CD4-positive, alpha-beta T cell treated with Interferon alpha-2 for 1 hour (primary cell): ENCODE results near the gene SPAG9.
A peak's percentile ranks its signal among the peaks of the same experiment; 100 is the strongest.
"Not testable (repeated sequence)": the region's sequence is repeated elsewhere in the genome, so short reads cannot be mapped to it uniquely, and the experiment has no call there.

Experiments
- DNase-seq, 2 donors: peaks; one replicate each; pipeline ENCODE4 v3.0.0-alpha.2; 2020 to 2022

The SPAG9 gene

DNA sequence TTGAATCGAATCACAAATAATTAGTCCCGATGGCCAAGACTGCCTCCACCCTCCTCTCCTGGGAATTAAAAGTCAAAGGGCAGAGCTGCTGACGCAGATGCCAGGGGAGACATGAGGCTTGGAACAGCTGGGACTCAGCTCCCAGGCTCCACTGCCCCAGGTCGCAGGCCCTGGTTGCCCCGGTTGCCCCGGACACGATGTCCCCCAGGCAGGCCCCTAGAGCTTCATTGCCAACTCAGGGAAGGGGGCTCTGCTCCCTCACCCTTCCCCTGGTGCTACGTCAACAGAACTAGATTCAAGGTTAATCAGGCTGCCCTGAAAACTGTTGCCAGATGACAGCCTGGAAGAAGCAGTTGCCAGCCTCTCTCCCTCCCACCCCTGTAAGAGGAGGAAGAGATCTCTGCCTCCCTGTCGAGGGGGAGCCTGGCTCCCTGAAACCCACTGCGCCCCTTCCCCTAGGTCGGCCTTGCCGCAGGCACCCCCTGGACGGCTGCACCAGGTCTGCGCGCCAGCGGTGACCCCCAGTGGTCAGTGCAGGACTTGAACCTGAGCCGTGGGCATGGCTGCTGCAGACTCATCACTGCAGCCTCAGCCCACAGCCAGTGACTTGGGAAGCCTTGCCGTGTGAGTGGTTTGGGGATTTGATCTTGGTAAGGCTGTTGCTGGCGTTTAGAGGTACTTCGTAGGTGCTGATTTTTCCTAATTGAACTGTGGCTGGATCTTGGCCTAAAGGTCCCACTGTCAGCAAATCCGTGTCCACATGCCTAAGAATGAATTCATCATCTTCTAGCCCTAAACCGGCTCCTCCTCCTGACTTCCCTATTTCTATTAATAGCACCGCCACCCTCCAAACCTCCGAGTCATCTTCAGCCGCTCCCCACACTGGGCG, 170.4 kb downstream of the SPAG9 start:
- DNase-seq: peak; percentile 60 to 70

DNA sequence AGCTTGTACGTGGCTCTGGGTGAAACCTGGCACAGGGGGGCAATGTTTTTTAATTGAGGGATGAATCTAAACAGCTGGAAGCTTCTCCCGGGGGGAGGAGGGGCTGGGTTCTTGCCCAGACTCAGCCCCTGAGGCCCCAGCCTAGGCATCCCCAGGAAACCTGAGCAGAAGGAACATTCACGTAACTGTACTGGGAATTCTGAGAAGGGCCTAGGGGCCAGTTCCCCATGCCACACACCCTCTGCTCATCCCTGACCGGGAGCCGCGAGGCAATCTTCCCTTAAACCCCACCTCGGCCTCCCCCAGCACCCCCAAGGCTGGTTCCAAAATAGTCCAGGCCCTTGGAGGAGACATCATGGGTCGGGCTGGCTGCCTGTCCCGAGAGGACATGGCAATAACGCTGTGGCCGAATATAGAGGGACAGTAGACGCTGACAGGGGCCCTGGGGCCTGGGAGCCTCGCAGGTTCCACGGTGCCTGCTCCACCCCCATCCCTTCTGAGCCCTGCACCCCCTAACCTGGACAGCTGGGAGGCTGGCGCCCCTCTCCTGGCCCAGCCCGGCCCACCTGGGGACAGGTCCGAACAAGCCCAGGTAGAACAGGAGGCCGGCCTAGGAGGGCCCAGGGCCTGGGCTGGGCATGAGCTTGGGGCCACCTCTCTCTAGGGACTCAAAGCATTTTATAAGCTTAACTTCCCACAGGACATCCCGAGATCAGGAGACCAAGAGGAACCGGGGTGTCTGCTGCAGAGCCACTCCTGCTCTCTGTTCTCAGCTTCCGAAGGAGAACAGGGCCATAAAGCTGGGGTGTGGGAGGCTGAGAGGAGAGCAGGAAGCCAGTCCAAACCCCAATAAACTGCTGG, 171.3 kb downstream of the SPAG9 start:
- no peak for DNase-seq

DNA sequence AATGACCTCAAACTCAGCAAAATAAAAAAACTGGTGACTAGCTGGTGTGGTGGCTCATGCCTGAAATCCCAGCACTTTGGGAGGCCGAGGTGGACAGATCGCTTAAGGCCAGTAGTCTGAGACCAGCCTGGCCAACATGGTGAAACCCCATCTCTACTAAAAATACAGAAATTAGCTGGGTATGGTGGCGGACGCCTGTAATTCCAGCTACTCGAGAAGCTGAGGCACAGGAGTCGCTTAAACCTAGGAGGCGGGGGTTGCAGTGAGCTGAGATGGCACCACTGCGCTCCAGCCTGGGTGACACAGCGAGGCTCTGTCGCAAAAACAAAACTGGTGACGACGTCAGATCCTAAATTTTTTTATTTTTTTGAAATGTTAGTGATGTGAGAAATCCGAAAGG, 172.0 kb downstream of the SPAG9 start:
- no peak for DNase-seq

DNA sequence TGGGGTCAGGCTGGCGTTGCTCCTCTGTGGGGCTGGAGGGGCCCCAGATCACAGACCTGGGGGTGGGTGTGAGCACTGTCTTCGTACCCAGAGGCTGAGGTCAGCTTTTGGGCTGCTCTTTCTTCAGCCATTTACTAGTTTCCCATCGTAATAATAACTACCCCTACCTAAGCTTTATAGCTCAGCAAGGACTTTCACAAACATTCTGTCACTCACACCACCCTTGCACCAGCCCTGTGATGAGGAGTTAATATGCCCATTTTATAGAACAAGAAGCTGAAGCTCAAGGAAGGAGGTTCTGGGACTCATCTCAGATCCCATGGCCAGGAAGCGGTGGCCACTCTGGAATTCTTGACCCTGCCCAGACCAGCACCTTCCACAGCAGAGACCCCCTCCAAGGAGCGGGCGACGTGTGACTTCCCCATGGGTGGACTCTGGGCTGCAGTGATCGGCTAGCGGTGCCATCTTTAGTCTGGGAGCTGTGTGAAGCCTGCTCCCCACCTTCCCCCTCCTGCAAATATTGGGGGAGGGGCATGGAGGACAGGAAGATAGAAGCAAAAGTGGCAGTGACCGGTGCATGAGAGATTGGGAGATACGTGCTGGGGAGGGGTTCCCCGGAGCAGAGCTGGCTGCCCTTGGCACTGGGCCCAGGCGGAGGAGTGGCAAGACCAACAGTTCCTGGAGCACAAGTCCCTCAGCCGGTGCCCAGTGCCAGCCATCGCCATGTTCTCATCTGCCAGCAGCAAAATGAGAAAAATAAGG, 172.7 kb downstream of the SPAG9 start:
- DNase-seq: no peak

DNA sequence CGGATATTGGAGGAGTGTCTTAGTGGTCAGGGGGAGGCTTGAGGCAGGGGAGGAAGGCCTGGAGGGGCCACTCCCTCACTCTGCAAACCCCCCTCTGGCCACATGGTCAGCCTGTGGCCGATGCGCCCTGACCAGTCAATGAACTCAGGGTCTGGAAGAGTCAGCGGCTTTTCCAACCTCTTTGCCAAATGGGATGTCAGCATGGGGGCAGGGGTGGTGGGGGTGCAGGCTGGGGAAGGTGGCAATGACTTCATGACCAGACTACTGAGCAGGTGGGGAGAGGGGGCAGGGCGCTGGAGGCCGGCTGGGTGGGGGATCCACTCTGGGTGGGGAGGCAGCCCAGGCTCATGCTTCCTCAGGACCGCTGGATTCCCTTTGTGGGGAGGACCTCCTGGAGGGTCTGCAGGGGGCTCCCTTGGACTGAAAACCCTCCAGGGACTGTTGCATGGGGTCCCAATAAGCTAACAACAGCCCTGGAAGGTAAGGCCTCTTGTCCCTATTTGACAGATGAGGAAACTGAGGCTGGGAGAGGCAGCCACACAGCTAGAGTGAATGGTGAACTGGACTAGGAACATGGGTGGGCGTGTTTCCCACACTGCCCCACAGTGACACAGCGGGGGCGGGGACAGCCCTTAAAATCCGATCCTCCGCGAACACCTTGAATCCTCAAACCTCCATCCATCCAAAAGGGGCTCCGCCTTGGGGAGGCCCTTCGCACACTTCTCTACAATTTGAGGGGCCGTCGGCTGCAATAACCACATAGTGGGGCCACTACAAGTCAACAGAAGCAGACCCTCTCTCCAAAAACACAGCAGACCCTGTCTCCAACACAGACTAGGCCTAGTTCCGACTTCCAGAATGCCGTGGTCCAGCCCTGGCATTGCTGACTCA, 173.5 kb downstream of the SPAG9 start:
- DNase-seq: no peak

DNA sequence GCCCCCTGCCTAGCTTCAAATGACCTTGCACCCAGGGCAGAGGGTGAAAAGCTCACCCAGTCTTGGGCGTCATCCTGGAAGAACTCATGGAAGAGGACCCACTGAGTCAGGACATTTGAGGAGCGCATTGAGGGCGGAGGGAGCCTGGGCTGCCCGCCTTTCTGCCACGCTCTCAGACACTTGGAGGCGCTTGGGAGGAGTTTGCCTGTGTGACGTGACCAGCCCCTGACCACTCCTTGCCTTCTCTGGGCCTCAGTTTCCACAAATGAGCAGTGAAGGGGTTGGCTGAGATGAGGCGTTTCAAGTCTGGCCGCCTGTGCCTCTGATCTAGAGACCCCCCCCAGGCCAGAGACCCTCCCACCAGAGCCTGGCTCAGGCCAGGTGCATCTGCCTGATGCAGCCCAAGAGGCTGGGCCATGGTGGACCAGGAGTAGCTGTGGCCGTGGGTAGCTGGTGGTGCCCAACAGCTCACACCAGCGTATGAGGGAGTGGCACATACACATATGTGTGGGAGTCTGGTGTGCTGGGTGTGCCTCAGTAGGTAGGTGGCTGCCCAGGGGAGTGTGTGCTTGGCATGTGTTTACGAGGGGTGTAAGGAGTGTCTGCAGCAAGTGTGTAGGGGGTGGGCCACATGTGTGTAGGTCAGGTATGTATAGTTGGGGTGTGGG, 174.3 kb downstream of the SPAG9 start:
- no peak for DNase-seq

DNA sequence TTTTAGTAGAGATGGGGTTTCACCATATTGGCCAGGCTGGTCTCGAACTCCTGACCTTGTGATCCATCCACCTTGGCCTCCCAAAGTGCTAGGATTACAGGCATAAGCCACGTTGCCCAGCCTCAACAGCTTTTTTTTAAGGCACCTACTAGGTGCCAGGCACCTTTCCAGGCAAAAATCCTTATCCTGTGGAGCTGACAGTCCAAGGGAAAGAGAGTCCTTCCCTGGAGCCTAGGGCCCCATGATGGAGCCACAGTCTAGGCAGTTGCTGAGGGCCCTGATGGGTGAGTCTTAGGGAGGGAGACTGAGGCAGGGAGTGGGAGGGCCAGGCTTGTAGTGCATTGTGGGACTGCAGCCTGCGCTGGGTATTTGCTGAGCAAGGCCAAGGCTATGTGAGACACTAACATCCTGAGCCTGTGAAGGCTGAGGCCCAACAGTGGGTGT, 174.9 kb downstream of the SPAG9 start:
- DNase-seq: no peak

DNA sequence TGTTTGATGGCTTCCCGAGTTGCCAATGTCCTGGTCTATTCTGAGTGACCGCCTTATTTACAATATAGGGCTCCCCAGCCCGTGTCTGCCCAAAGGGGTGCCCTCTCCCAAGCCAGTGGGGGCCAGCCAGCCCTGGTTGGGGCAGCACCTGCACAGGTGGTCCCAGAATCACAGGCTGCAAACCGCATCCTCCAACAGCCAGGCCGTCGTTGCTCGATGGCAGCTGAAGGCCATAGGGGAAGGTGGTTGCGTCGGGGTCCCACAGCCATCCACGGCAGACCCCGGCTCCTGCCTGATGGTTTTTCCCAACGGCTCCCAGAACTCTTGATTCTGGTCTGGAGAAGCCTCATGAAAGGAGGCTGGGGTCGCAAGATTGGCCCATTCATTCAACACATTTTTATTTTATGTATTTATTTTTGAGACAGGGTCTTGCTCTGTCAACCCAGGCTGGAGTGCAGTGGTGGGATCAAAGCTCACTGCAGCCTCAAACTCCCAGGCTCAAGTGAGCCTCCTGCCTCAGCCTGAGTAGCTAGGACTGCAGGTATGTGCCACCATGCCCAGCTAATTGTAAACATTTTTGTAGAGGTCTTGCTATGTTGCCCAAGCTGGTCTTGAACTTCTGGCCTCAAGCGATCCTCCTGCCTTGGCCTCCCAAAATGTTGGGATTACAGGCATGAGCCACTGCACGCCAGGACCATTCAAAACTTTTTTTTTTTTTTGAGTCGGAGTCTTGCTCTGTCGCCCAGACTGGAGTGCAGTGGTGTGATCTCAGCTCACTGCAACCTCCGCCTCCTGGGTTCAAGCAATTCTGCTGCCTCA, 175.6 kb downstream of the SPAG9 start:
- no peak for DNase-seq

DNA sequence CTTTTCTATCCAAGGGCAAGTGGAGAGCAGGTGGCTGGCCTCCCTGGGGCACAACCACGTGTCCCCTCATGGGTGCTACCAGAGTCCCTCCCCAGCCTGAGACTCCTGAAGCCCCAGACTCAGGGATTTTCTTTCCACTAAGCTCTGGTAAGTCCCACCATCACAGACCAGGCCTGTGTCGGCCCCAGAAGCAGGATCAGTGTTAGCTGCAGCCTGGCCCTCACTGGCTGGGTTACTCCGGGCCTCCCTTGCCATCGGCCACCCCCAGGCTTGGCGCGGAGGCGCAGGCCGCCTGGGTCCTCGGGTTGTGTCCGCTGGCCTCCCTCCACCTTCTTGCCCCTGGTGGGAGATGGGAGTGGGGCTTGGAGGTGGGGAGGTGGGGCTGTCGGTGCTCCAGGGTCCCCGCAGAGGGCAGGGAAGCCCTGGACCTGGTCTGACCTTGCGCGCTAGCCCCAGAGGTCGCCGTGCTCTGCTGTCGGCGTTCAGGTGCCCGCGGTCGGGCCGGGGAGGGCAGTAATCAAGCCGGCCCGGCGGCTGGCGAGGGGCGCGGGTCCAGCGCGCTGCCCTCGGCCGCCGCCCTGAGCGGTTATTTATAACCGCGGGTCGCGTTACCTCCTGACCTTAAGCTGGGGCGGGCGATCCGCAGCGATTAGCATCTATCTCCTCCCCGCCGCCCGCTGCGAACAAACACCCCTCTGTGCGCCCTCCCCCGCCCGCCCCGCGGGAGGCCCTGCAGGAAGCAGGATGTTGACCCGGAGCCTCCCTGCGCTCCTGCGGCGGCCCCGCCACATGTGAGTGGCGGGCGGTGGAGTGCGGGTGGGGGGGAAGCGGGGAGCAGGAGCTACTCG, 176.4 kb downstream of the SPAG9 start:
- DNase-seq: peak; percentile 65 to 83

DNA sequence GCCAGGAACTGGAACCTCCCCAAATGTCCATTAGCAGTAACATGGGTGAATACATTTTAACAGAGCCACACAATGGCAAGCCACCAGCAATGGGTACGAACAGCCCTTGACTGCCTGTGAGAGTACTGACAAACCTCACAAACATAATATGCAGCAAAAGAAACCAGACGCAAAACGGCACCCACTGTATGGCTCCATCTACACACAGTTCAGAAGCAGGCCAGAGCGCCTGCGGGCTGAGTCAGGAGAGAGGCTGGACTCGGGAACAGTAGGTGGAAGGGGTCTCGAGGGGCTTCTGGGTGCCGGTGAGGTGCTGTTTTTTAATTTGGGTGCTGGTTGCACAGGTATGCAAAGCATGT, 177.1 kb downstream of the SPAG9 start:
- DNase-seq: no peak

DNA sequence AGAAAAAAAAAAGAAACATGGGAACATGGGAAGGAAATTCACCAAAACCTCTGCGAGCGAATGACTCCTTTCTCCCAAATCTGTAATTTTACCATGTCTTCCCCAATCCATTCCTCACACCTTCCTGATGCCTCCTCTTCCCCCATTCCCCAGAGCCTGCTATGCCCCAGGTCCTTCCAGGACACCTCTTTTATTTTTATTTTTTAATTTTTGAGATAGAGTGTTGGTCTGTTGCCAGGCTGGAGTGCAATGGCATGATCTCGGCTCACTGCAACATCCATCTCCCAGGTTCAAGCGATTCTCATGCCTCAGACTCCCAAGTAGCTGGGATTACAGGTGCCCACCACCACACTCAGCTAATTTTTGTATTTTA, 179.0 kb downstream of the SPAG9 start:
- DNase-seq: not testable (repeated sequence)

DNA sequence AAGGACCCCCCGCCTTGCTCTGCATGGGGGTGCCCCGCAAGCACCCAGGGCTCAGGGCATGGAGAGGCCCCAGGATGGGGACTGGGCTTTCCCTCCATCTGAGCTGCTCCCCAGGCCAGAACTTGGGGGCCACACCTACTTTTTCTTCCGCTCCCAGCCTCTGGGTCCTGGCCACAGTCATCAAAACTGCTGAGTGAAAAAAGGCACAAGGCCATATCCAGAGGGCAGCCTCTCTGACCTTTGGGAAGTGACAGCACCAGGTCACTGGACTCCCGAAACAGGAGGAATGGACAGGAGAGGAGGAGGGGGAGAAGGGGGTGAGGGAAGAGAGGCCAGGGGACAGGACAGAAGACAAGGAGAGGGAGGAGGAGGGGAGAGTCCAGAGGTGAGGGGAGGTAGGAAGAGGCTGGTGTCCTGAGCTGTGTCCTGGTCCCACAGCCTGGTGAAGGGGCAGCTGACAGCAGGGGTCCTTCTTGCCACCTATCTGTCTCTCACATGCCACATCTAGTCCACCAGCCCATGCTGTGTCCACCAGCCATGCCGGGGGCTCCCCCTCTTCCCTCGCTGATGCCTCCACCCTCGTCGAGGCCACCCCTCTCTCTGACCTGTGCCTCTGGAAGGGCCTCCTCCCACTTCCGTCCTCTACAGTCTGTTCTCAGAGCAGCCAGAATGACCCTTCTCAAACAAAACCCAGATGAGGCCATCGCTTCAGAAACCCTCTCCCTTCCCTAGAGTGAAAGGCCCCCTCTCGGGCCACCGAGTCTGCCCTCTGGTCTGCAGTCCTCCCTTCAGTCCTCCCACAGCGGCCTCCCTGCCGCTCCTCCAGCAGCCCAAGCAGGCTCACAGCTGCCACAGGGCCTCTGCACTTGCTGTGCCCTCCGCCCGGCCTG, 180.6 kb downstream of the SPAG9 start:
- no peak for DNase-seq

DNA sequence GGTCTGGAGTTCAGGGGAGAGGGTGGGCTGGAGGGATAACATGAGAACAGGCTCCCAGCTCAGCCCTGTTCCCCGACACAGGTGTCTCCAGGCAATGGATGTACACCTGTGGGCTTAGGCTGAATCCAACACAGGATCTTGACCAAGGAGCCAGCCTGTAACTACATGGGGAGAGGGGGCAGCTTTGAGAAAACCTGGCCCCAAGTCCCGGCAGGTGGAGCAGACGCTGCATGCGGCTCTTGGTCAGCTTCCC, 181.2 kb downstream of the SPAG9 start:
- no peak for DNase-seq

DNA sequence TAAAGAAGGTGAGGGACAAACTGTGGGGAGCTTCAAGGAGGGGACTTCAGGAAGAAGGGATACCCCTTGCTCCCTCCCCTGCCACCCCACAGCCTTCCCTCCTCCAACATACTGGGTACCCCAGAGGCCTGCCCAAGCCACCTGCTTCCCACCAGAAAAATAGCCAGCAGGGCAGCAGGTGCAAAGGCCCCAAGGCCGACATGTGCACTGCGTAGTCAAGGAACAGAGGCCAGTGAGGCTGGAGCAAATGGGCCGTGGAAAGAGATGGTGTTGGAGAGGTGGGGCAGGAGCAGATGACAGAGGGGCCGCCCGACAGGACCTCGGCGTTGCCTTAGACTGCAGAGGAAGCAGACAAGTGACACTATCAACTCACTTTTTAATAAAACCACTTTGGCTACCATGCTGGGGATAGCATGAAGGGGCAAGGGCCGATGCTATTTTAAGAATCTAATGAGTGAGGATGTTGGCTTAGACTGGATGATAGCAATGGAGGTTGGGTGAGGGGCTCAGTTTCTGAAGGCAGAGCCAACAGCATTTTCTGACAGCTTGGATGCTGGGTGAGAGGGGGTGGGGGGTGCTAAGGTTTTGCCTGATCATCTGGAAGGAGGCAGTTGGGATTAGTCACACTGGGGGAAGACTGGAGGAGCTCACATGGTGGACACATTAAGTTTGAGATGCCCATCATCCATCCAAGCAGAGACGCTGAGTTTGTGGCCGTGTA, 181.7 kb downstream of the SPAG9 start:
- DNase-seq: no peak

DNA sequence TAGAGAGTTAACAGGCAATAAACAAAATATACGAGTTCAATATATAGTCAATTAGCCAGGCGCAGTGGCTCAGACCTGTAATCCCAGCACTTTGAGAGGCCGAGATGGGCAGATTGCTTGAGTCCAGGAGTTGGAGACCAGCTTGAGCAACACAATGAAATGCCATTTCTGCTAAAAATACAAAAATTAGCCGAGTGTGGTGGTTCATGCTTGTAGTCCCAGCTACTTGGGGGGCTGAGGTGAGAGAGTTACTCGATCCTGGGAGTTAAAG, 184.7 kb downstream of the SPAG9 start:
- DNase-seq: no peak

DNA sequence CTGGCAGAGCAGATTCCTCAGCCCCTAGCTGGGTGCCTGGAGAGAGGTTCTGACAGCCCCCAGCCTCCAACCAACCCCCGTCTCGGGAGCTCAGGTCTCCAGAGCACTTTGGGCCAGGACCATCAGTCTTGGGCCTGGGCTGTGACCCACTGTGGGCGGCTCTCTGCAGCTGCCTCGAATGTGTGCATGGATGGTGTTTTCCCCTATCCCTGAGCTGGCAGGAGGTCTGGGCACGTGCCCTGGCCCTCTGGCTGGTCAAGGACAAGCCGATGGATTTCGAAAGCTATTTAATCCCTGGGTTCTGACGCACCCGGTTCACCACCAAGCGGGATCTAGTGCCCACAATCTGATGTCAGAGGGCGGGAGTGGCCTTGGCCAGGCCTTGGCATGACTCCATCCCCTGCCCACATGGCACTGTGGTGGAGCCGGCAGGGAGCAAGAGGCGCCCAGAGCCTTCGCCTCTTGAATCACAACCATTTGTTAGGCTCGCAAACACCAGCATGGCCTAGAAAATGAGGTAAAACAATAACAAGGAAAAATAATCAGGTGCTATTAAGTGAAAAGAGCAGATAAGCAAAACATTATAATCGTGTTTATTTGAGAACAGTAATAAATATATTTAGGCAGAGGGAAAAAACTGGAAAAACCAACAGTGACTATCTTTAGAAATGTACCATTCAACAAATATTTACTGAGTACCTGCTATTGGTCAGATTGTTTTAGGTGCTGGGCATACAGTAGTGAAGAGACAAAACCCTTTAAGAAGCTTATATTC, 185.3 kb downstream of the SPAG9 start:
- peak in 1 of 2 donors; percentile 46 for DNase-seq

DNA sequence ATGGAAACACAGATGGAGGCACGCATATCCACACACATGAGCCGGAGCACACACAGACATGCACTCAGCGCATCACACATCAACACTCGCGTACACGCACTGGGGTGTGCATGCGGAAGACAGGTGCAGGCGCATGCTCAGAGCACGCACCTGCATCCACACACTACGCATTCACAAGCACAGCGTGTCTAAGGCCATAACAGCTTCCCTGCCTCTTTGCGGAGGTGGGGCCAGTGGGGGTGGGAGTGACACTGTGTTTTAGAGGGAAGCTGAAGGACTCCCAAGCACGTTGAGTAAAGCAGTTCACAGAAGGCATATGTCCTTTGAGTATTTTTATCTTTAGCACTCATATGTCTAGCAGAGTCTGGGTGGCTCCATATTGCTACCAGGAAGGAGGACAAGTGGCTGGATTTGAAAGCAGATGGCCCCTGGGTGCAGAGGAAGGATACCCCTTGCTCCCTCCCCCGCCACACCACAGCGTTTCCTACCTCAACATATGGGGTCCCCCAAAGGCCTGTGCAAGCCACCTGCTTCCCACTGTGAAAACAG, 185.9 kb downstream of the SPAG9 start:
- no peak for DNase-seq
